Measurements from ENCODE around the gene WNT3.

WNT3 gene

DNA sequence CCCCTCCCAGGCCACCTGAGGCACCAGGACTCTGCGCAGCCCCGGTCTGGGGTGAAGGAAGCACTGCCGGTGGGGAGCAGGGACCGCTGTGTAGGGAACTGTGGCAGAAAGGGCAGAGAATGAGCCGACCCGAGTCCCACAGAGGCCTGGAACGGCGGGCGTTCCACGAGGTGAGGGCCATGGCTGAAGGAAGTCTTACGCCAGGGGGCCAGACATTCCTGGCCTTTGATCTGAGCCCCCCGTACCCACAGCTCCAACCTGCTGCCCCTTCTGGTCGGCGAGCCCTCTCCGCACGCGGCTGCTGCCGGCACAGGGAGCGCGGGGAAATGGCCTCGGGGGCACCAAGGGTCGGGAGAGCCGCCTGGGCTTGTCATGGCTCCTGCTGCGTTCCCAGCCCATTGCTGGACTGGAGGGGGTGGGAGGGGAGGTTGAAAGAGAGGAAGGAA, 1.4 kb upstream of the WNT3 start:
- Histone ChIP-seq H3K9ac (ENCODE audit: low read depth, low read length) (peak overlapping the region; percentile 40; the same call in 1 of the 2 replicates), H3K4me1 (ENCODE audit: insufficient read depth, low read length) (peaks cover 23% of the 10 kb centered on the region), H3K36me3 (ENCODE audit: insufficient read depth, low read depth, low read length) (no peaks in the 10 kb centered on the region), H3K4me3 (ENCODE audit: low read length) (peak overlapping the region; percentile 75), H3K9me3 (ENCODE audit: insufficient read depth, low read depth, low read length) (no peaks in the 10 kb centered on the region), H3K27ac (ENCODE audit: low read length) (no peak overlapping the region), H3K27me3 (ENCODE audit: insufficient read depth, low read length) (peaks cover 94% of the 10 kb centered on the region)

- no peaks in the 10 kb centered on the region for H3K36me3 ChIP-seq (ENCODE audit: insufficient read depth, low read depth, low read length)
- peaks cover 96% of the 10 kb centered on the region for H3K27me3 ChIP-seq (ENCODE audit: insufficient read depth, low read length)
- peak overlapping the region; percentile 47; the same call in 1 of the 2 replicates for H3K9ac ChIP-seq (ENCODE audit: low read depth, low read length)
- H3K27ac ChIP-seq (ENCODE audit: low read length), result no peak overlapping the region
- peak overlapping the region; percentile 75 for H3K4me3 ChIP-seq (ENCODE audit: low read length)
- H3K9me3 ChIP-seq (ENCODE audit: insufficient read depth, low read depth, low read length), result no peaks in the 10 kb centered on the region
- peaks cover 25% of the 10 kb centered on the region for H3K4me1 ChIP-seq (ENCODE audit: insufficient read depth, low read length)
These were observed 702 bp upstream of the WNT3 start for GRCh38 chr17:46818929-46819859.

DNA sequence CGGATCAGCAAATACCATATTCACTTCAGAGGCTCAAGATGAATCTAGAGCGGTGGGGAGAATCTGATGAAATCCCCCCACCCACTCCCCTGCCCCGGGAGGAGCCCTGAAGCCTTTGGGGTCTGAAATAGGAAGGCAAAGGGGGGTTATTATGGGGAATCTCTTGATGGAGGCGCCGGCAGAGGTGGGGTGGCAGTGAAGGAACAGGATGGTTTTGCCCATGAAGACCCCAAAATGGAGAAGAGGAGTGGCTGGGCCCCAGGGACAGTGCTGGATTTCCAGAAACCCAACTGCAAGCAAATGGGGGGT, 637 bp downstream of the WNT3 start:
- Histone ChIP-seq H3K4me1 (ENCODE audit: insufficient read depth, low read length) (peaks cover 31% of the 10 kb centered on the region), H3K27me3 (ENCODE audit: insufficient read depth, low read length) (peaks cover 99% of the 10 kb centered on the region), H3K4me3 (ENCODE audit: low read length) (peak overlapping the region; percentile 67), H3K27ac (ENCODE audit: low read length) (no peak overlapping the region), H3K9ac (ENCODE audit: low read depth, low read length) (peak overlapping the region; percentile 51; the same call in 1 of the 2 replicates), H3K9me3 (ENCODE audit: insufficient read depth, low read depth, low read length) (no peaks in the 10 kb centered on the region), H3K36me3 (ENCODE audit: insufficient read depth, low read depth, low read length) (no peaks in the 10 kb centered on the region)

DNA sequence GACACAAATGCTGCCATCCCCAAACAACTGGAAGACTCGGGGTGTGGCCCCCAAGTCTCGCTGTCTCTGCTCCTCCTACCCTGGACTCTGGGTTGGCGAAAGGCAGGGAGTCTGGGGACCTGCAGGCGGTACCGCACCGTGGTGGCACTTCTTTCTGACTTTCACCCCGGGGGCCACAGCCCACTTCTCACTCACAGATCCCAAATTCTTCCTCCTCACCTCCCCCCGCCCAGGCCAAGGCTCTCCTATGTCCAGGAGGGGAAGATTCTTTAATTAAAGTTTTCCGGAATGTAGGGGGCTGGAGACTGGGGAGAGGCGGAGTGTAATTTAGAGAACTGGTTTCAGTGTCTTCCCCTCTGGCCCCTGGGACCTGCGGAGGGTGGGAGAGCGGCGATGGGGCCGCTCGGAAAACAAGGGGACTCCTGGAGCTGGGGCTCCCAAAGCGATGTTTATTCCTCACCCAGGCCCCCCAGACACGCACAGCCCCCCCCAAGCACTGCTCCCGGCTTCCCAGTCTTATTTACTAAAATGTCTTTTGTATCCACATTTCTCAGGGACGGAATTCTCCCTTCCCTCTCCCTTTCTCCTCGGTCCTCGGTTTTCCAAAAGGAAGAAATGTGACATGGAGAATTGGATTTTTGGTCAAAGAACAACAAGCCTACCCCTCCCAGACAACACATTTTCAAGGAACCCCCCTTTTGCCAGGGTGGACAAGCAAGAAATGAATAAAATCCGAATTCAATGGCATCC, 1.2 kb downstream of the WNT3 start:
- Histone ChIP-seq H3K4me3 (ENCODE audit: low read length) (peak overlapping the region; percentile 67), H3K36me3 (ENCODE audit: insufficient read depth, low read depth, low read length) (no peaks in the 10 kb centered on the region), H3K4me1 (ENCODE audit: insufficient read depth, low read length) (peaks cover 37% of the 10 kb centered on the region), H3K27me3 (ENCODE audit: insufficient read depth, low read length) (peaks cover 100% of the 10 kb centered on the region), H3K9me3 (ENCODE audit: insufficient read depth, low read depth, low read length) (no peaks in the 10 kb centered on the region), H3K9ac (ENCODE audit: low read depth, low read length) (peak overlapping the region; percentile 51; the same call in 1 of the 2 replicates), H3K27ac (ENCODE audit: low read length) (no peak overlapping the region)

GRCh38 chr17:46815474-46816353, 2.8 kb downstream of the WNT3 start:
- Histone ChIP-seq H3K36me3 (ENCODE audit: insufficient read depth, low read depth, low read length) (no peaks in the 10 kb centered on the region), H3K9ac (ENCODE audit: low read depth, low read length) (no peak overlapping the region), H3K4me1 (ENCODE audit: insufficient read depth, low read length) (peaks cover 29% of the 10 kb centered on the region), H3K27ac (ENCODE audit: low read length) (no peak overlapping the region), H3K9me3 (ENCODE audit: insufficient read depth, low read depth, low read length) (no peaks in the 10 kb centered on the region), H3K4me3 (ENCODE audit: low read length) (no peak overlapping the region), H3K27me3 (ENCODE audit: insufficient read depth, low read length) (peaks cover 85% of the 10 kb centered on the region)

DNA sequence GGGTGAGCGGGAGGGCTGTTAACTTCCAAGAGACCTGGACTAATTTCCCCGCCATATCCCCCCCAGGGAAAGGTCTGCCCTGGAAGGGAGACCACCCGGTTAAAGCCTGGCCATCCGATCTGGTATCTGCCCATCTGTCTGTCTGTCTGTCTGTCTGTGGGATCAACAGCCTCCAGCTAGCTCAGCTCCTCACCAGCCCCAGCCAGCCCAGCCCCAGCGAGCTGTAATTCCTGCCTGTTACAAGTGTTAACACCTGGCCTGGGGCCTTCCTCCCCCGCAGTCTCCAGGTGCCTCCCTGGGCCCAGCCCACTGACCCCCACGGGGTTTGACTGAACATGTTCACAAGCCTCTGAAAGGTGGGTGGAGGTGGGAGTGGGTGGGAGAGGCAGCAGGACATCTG, 4.0 kb downstream of the WNT3 start:
- Histone ChIP-seq H3K27ac (ENCODE audit: low read length) (no peak overlapping the region), H3K27me3 (ENCODE audit: insufficient read depth, low read length) (peaks cover 72% of the 10 kb centered on the region), H3K9ac (ENCODE audit: low read depth, low read length) (no peak overlapping the region), H3K4me3 (ENCODE audit: low read length) (no peak overlapping the region), H3K36me3 (ENCODE audit: insufficient read depth, low read depth, low read length) (no peaks in the 10 kb centered on the region), H3K4me1 (ENCODE audit: insufficient read depth, low read length) (peaks cover 23% of the 10 kb centered on the region), H3K9me3 (ENCODE audit: insufficient read depth, low read depth, low read length) (no peaks in the 10 kb centered on the region)

GRCh38 chr17:46813920-46814319, 4.6 kb downstream of the WNT3 start:
- peaks cover 67% of the 10 kb centered on the region for H3K27me3 ChIP-seq (ENCODE audit: insufficient read depth, low read length)
- no peak overlapping the region for H3K9ac ChIP-seq (ENCODE audit: low read depth, low read length)
- H3K4me3 ChIP-seq (ENCODE audit: low read length), result no peak overlapping the region
- H3K9me3 ChIP-seq (ENCODE audit: insufficient read depth, low read depth, low read length), result no peaks in the 10 kb centered on the region
- H3K36me3 ChIP-seq (ENCODE audit: insufficient read depth, low read depth, low read length), result no peaks in the 10 kb centered on the region
- H3K27ac ChIP-seq (ENCODE audit: low read length), result no peak overlapping the region
- H3K4me1 ChIP-seq (ENCODE audit: insufficient read depth, low read length), result peaks cover 23% of the 10 kb centered on the region

DNA sequence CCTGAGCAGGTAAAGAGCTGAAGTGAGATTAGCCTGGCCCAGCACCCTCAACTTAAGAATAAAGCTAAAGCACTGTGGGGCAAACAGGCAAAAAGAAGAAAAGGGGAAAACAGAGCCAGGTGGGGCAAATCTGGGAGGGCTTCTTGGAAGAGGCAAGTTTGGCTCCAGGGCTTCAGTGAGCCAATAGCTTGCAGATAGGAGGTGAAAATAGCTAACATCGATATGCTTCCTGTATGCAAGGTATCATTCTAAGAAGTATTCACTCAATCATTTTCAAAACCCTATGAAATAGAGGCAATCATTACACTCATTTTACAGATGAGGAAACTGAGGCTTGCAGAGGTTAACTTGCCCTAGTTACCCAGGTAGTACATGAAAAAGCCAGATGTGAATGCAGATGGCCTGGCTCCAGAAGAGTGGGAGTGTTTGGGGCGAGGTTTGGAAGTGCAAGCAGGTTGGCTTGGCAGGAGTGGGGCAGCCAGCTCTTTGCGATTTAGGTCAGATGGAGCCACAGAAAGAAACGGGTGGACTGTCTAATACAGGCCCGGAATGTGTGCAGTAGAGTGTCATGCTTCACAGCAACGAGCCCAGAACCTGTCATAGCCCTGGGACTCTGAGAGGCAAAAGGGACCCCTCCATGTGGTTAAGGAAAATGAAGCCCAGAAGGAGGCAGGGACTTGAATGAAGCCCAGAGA, 5.7 kb downstream of the WNT3 start:
- no peak overlapping the region for H3K27ac ChIP-seq (ENCODE audit: low read length)
- H3K27me3 ChIP-seq (ENCODE audit: insufficient read depth, low read length), result peaks cover 55% of the 10 kb centered on the region
- H3K9me3 ChIP-seq (ENCODE audit: insufficient read depth, low read depth, low read length), result no peaks in the 10 kb centered on the region
- H3K4me3 ChIP-seq (ENCODE audit: low read length), result no peak overlapping the region
- H3K36me3 ChIP-seq (ENCODE audit: insufficient read depth, low read depth, low read length), result no peaks in the 10 kb centered on the region
- peaks cover 23% of the 10 kb centered on the region for H3K4me1 ChIP-seq (ENCODE audit: insufficient read depth, low read length)
- no peak overlapping the region for H3K9ac ChIP-seq (ENCODE audit: low read depth, low read length)

GRCh38 chr17:46811978-46812583, 6.4 kb downstream of the WNT3 start:
- H3K36me3 ChIP-seq (ENCODE audit: insufficient read depth, low read depth, low read length), result no peaks in the 10 kb centered on the region
- H3K27ac ChIP-seq (ENCODE audit: low read length), result no peak overlapping the region
- H3K27me3 ChIP-seq (ENCODE audit: insufficient read depth, low read length), result peaks cover 48% of the 10 kb centered on the region
- H3K4me1 ChIP-seq (ENCODE audit: insufficient read depth, low read length), result peaks cover 19% of the 10 kb centered on the region
- no peaks in the 10 kb centered on the region for H3K9me3 ChIP-seq (ENCODE audit: insufficient read depth, low read depth, low read length)
- no peak overlapping the region for H3K4me3 ChIP-seq (ENCODE audit: low read length)
- H3K9ac ChIP-seq (ENCODE audit: low read depth, low read length), result no peak overlapping the region

GRCh38 chr17:46810837-46811236, 7.7 kb downstream of the WNT3 start:
- Histone ChIP-seq H3K9ac (ENCODE audit: low read depth, low read length) (no peak overlapping the region), H3K27me3 (ENCODE audit: insufficient read depth, low read length) (peaks cover 36% of the 10 kb centered on the region), H3K36me3 (ENCODE audit: insufficient read depth, low read depth, low read length) (no peaks in the 10 kb centered on the region), H3K27ac (ENCODE audit: low read length) (no peak overlapping the region), H3K9me3 (ENCODE audit: insufficient read depth, low read depth, low read length) (no peaks in the 10 kb centered on the region), H3K4me1 (ENCODE audit: insufficient read depth, low read length) (peaks cover 15% of the 10 kb centered on the region), H3K4me3 (ENCODE audit: low read length) (no peak overlapping the region)

All from iPS-20b (cell line).